Dendritic cell treated with granulocyte-macrophage colony-stimulating factor and Interleukin-4, amounts not matched to agents 40 ng/mL and 50 ng/mL, for 4 days (primary cell): Measurements from ENCODE around the gene KNOP1.

Experiments used
- H3K27ac Mint-ChIP-seq: one replicate; pipeline ENCODE4 v1.8.0; 2022; ENCODE audit warnings: mild to moderate bottlenecking, mixed read lengths
- H3K27me3 Mint-ChIP-seq: one replicate; pipeline ENCODE4 v1.8.0; 2022; ENCODE audit warnings: mild to moderate bottlenecking, mixed read lengths
- H3K36me3 Mint-ChIP-seq: one replicate; pipeline ENCODE4 v1.8.0; 2022; ENCODE audit warnings: low read depth, mixed read lengths
- H3K4me1 Mint-ChIP-seq: one replicate; pipeline ENCODE4 v1.8.0; 2022; ENCODE audit warnings: low read depth, mixed read lengths
- H3K4me3 Mint-ChIP-seq: one replicate; pipeline ENCODE4 v1.8.0; 2022; ENCODE audit warnings: mild to moderate bottlenecking, moderate library complexity, mixed read lengths
- H3K9me3 Mint-ChIP-seq: one replicate; pipeline ENCODE4 v1.8.0; 2022; ENCODE audit warnings: mixed read lengths
- intact Hi-C: fragments of 100-400 bp; cut with micrococcal nuclease; formaldehyde crosslinking; loops from one replicate; pipeline ENCODE4 v1.15.0; 2022

Gene KNOP1

DNA sequence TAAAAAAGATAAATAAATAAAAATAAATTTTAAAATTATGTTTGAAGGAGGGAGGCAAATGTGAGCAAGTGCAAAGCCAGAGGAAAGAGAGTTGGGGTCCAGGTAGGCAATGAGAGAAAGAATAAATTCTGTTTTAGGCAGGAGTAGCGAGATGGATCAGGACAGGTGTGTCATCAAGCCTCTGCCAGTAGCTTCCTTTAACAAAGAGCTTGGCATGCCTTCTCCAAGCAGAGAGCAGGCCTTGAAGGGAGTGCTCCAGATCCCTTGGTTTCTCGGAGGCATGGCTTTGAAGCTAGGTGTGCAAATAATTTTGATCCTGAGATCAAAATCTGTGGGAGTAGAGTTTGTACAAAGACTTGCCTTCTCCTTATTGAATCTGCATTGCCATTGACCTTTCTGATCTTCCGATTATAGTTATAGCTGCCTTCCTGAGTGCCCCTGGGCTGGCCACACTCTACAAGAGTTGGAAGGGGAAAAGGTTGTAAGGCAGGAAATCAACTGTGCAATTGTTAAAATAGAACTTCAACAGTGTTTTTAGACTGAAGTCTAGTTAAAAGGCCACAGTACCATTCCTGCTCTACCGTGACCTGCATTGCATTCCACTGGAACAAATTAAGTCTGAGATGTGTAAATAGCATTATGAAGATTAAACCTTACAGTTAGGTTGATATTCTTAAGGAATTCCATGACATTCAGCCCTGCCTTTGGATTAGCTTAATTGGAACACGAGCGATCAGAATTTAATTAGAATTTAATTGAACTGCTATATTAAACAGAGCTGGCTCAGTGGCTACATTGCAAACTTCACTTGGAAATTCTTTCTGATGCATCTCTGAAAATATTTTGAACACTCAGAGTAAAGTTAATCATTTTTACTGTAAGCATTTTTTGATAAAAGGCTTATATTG is 33.7 kb upstream of the KNOP1 start:
- intact Hi-C loops: no loop called here
- no peak overlapping the region for H3K4me3 Mint-ChIP-seq
- H3K36me3 Mint-ChIP-seq: no peaks in the 10 kb centered on the region
- no peaks in the 10 kb centered on the region for H3K4me1 Mint-ChIP-seq
- no peaks in the 10 kb centered on the region for H3K27me3 Mint-ChIP-seq
- no peaks in the 10 kb centered on the region for H3K9me3 Mint-ChIP-seq
- no peak overlapping the region for H3K27ac Mint-ChIP-seq

DNA sequence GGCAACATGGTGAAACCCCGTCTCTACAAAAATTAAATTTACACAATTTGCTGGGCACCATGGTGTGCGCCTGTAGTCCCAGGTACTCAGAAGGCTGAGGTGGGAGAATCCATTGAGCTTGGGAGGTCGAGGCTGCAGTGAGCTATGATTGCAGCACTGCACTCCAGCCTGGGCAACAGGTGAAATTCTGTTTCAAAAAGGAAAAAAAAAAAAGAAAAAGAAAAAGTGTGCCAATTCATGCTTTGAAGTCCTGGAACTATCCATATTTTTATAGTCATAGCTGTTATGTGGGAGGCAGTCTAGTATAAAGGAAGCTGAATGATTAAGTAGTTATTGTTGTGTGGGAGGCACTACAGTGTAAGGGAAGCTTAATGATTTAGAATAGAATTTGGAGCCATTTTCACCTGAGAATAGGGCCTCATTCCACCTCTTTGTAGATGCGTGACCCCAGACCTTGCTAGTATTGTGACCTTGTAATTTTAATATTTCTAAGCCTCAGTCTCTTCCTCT is 31.6 kb upstream of the KNOP1 start:
- no peak overlapping the region for H3K4me3 Mint-ChIP-seq
- intact Hi-C loops: no loop called here
- H3K9me3 Mint-ChIP-seq: no peaks in the 10 kb centered on the region
- no peaks in the 10 kb centered on the region for H3K4me1 Mint-ChIP-seq
- H3K27me3 Mint-ChIP-seq: no peaks in the 10 kb centered on the region
- no peaks in the 10 kb centered on the region for H3K36me3 Mint-ChIP-seq
- H3K27ac Mint-ChIP-seq: no peak overlapping the region

DNA sequence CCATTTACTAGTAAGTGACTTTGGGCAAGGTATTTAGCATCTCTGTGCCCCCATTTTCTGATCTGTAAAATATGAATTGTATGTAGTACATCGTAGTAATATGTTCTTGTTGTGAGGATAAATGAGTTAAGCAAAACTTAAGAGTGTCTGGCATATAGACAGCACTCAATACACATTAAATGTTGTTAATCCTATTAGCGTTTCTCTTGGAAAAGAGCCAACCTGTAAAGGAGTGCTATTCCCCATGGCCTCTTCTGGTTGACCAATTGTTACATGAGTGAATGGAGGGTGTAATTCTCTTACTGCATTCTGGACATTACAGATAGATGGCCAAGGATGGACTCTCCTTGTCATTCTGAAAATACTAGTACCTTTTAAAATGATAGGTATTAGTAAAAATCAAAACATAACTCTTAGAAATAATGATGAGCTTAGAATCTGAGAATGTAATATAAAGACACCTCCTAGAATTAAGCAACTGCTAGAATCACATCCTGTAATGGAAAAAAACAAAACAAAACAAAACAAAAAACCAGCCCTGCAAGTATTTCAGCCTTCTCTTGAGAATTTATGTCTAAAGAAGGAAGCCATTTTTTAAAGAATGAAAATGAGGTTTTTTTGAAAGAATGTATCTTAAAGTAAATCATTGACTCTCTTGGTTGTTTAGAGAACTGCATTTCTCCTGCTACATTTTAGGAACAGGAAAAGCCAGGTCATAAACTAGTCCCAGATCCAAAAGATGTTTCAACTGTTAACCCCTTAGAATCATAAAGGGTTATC is 30.6 kb upstream of the KNOP1 start:
- H3K27me3 Mint-ChIP-seq: no peaks in the 10 kb centered on the region
- H3K9me3 Mint-ChIP-seq: no peaks in the 10 kb centered on the region
- no peaks in the 10 kb centered on the region for H3K36me3 Mint-ChIP-seq
- intact Hi-C loops: no loop called here
- H3K27ac Mint-ChIP-seq: no peak overlapping the region
- no peak overlapping the region for H3K4me3 Mint-ChIP-seq
- no peaks in the 10 kb centered on the region for H3K4me1 Mint-ChIP-seq

DNA sequence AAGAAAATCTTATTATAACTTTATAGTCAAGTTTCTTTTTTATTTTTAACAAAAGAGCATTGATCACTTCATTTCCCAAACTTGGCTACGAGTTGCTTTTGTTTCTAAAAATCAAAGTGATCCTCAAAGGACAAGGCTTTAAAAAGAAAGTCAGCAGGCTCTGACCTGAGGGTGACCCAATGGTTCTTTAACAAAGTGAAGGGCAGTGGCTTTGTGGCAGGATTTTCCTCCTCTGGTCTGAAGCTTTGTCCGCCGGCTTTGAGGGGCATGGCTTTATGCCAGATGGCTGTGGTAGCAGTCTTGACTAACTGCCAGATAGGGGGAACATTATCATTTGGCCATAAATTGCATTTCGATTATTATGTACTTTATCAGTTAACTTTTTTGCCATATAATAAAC is 28.5 kb upstream of the KNOP1 start:
- H3K4me1 Mint-ChIP-seq: no peaks in the 10 kb centered on the region
- intact Hi-C loops: no loop called here
- no peaks in the 10 kb centered on the region for H3K9me3 Mint-ChIP-seq
- no peak overlapping the region for H3K4me3 Mint-ChIP-seq
- no peaks in the 10 kb centered on the region for H3K36me3 Mint-ChIP-seq
- no peaks in the 10 kb centered on the region for H3K27me3 Mint-ChIP-seq
- H3K27ac Mint-ChIP-seq: no peak overlapping the region

DNA sequence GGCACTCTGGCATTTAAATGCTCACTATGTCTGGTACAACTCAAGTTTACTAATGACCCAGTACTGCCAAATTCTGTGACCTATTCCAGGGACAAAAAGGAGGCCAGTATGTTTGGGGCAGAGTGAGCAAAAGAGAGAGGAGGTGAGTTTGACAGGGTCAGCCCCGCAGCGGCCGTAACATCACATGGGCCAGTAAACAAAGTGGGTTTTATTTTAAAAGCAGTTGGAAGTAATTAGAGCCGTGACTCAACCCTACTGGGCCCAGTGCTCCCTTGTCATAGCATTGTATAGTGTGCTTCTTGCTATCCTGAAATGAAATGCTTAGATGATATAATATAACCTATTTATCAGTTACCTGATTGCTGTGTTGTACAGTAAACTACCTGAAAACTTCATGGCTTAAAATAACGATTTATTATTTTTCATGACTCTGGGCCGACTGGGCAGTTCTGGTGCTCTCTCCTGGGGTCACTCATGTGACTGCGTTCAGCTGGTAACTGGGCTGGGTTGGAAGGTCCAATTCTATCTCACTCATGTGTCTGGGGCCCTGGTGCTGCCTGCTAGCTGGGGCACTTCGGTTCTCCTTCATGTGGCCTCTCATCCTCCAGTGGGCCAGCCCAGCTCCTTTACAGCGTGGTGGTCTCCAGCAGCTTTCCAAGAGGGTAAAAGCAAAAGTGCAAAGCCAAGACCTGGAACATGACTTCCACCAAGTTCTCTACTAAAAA is 27.4 kb upstream of the KNOP1 start:
- Mint-ChIP-seq H3K9me3 (no peaks in the 10 kb centered on the region), H3K27me3 (no peaks in the 10 kb centered on the region), H3K27ac (no peak overlapping the region), H3K36me3 (no peaks in the 10 kb centered on the region), H3K4me1 (no peaks in the 10 kb centered on the region), H3K4me3 (no peak overlapping the region)
- intact Hi-C loops: no loop called here

DNA sequence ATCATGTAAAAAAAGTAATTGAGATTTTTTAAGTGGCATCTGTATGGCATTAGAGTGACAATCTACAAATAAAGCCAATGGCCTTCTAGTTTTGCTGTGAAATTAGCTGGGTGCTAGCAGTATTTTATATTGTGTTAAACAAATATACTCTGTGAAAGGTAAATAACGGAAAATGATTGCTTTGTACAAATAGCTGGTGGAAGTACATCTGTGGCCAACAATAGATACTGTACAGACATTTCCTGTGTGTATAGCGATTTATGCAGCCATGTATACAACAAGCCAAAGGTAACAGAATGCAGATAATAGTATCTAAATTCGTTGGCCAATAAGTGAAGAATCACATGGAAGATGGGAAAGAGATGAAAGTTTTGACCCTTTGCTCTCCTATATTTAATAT is 26.6 kb upstream of the KNOP1 start:
- no peak overlapping the region for H3K27ac Mint-ChIP-seq
- intact Hi-C loops: no loop called here
- H3K27me3 Mint-ChIP-seq: no peaks in the 10 kb centered on the region
- no peaks in the 10 kb centered on the region for H3K9me3 Mint-ChIP-seq
- no peaks in the 10 kb centered on the region for H3K36me3 Mint-ChIP-seq
- H3K4me1 Mint-ChIP-seq: no peaks in the 10 kb centered on the region
- H3K4me3 Mint-ChIP-seq: no peak overlapping the region

DNA sequence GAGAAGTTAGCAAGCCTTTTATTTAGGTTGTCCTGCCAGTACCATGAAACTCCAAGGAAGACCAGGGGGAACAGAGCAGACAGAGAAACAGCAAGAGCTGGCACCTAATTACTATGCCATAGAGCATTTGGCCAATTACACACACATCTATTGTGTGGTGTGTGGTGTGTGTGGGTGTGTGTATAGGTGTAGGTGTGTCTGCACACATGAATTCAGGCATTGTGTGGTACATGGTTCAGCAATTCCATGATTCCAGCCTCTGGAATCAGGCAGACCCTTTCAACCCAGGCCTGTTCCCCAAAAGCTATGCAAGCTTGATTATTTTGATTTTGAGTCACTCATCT is 25.8 kb upstream of the KNOP1 start:
- H3K4me3 Mint-ChIP-seq: no peak overlapping the region
- no peaks in the 10 kb centered on the region for H3K36me3 Mint-ChIP-seq
- no peak overlapping the region for H3K27ac Mint-ChIP-seq
- no peaks in the 10 kb centered on the region for H3K27me3 Mint-ChIP-seq
- H3K4me1 Mint-ChIP-seq: no peaks in the 10 kb centered on the region
- H3K9me3 Mint-ChIP-seq: no peaks in the 10 kb centered on the region
- intact Hi-C loops: no loop called here

DNA sequence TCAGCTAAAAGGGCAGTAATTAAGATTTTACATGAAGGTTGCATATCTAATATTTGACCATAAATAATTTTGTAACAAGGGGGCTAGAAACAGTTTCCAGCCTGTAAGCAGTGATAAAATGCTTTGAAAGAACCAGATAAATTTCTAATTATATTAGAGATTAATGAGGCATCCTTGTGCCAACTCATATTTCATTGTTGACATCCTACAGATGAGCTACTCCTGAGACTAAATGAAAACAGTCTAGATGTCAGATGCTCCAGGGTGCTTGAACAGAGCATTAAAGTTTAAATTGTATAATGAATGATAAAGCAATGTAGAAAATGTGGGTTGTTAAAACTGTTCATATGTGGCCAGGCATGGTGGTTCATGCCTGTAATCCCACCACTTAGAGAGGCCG is 23.3 kb upstream of the KNOP1 start:
- Mint-ChIP-seq H3K4me1 (peaks cover 15% of the 10 kb centered on the region), H3K27me3 (no peaks in the 10 kb centered on the region), H3K27ac (no peak overlapping the region), H3K9me3 (no peaks in the 10 kb centered on the region), H3K36me3 (no peaks in the 10 kb centered on the region), H3K4me3 (no peak overlapping the region)
- intact Hi-C loops: no loop called here

DNA sequence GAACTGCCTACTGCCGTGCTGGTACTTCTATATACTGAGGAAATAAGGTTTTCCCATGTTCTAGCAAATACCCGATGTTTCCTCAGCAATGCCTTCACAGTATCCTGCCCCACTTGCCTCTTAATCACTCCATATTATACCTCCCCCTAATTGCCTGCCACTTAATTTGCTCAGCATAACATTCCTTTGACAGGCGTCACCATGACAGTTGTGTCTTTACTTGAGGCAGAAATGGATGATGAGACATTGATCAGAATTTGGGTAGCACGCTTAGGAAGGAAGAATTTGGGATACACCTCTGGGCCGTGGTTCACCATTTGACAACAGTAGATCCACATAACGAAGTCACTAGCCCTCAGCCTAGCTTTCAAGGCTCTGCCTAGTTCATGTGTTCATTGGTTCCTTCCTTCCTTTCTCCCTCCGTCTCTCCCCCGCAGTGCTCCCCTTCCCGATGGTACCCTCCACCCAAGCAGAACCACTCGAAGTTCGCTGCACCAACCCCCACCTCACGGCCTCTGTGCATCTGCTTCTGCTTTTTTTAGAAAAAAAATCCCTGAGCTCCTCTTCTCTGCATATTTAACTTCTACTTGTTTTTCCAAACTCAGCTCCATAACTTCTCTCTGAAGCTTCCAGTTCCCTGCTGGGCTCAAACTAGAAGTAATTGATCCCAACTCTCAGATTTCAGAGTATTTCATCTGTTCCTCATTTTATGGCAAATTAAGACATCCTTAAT is 19.4 kb upstream of the KNOP1 start:
- Mint-ChIP-seq H3K4me1 (peaks cover 15% of the 10 kb centered on the region), H3K4me3 (no peak overlapping the region), H3K9me3 (no peaks in the 10 kb centered on the region), H3K27me3 (no peaks in the 10 kb centered on the region), H3K27ac (peak overlapping the region; percentile 63), H3K36me3 (no peaks in the 10 kb centered on the region)
- intact Hi-C loops: no loop called here

DNA sequence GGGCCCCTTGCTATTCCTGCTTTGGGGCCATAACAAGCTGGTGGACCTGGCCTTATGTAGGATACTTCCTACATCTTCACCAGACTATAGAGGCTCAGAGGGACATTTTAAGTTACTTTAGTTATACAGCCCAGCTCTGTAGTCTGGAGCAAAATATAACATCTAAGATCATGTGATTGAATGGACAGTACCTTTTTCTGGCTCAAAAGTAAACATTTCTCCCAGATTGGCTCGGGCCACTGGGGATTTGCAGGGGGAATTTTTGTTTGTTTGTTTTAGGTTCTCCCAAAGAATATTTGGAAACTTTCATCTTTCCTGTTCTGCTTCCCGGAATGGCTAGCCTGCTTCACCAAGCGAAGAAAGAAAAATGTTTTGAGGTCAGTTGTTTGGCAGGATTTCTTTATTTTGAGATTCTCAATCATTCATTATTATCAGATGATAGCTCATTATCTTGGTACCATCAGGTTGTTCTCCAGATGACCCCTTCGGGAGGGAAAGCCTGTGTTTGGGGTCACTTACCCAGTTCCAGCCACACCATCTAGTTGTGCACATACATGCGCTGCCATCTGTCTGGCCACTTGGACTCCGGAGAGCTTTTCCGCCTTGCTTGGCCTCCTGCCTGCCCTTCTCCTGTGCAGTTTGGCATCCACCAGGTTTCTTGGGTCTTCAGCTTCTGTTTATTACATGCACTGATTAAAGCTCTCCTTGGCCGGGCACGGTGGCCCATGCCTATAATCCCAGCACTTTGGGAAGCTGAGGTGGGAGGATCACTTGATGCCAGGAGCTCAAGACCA is 17.2 kb upstream of the KNOP1 start:
- no peak overlapping the region for H3K4me3 Mint-ChIP-seq
- peaks cover 15% of the 10 kb centered on the region for H3K4me1 Mint-ChIP-seq
- H3K27me3 Mint-ChIP-seq: no peaks in the 10 kb centered on the region
- intact Hi-C loops: no loop called here
- H3K36me3 Mint-ChIP-seq: no peaks in the 10 kb centered on the region
- no peak overlapping the region for H3K27ac Mint-ChIP-seq
- H3K9me3 Mint-ChIP-seq: no peaks in the 10 kb centered on the region

DNA sequence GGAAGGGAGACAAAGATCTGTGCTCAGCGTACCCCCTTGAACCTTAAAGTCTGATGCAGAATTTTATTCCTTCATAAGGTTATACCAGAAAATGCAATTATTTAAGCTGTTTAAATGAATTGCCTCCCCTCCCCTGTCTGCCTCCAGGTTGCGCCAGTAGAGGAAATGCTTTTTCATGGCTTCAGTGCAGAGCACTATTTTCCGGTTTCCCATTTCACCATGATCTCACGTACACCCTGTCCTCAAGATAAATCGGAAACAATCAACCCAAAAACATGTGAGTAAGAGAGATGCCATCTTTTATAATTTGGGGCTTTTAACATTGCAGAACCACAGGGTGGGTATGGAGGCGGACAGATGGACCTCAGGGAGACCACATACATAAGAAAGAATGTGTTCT is 15.5 kb upstream of the KNOP1 start:
- no peaks in the 10 kb centered on the region for H3K9me3 Mint-ChIP-seq
- no peaks in the 10 kb centered on the region for H3K36me3 Mint-ChIP-seq
- no peaks in the 10 kb centered on the region for H3K27me3 Mint-ChIP-seq
- intact Hi-C loops: no loop called here
- no peak overlapping the region for H3K27ac Mint-ChIP-seq
- no peak overlapping the region for H3K4me3 Mint-ChIP-seq
- H3K4me1 Mint-ChIP-seq: peaks cover 15% of the 10 kb centered on the region

DNA sequence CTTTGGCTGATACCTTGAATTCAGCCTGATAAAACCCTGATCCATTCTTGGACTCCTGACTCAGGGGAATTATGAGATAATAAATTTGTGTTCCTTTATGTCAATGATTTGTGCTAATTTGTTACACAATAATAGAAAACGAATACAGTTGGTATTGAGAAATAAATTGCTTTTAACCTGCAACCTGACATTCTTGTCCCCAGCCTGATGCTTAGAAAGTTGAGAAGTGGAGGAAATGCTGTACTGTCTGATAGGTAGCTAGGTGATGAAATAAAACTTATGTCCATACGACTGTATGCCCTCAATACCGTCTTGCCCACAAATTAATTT is 10.6 kb upstream of the KNOP1 start:
- Mint-ChIP-seq H3K27me3 (no peaks in the 10 kb centered on the region), H3K36me3 (no peaks in the 10 kb centered on the region)
- intact Hi-C loops: no loop called here

DNA sequence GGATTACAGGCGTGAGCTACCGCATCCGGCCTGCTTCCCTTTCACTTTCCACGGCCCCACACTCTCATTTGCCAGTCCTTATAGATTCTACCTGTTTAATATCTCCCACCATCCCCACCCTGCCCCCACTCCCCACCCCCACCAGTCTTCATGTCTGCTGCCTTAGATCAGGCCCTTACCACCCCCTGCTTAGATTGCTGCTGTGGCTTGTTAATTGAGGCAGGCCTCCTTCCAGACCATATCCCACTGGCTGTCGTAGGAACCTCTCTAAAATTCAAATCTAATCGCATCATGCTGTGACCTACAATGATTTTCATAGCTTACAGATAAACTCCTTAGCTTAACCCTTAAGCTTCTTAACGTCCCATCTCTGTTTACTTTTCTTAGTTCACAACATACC is 5.0 kb upstream of the KNOP1 start:
- H3K4me1 Mint-ChIP-seq: peaks cover 6% of the 10 kb centered on the region
- no peaks in the 10 kb centered on the region for H3K9me3 Mint-ChIP-seq
- H3K27me3 Mint-ChIP-seq: no peaks in the 10 kb centered on the region
- H3K27ac Mint-ChIP-seq: no peak overlapping the region
- peaks cover 3% of the 10 kb centered on the region for H3K36me3 Mint-ChIP-seq
- intact Hi-C loops: no loop called here
- no peak overlapping the region for H3K4me3 Mint-ChIP-seq

More for the DNA sequence above, 10.6 kb upstream of the KNOP1 start:
- no peak overlapping the region for H3K27ac Mint-ChIP-seq
- H3K4me1 Mint-ChIP-seq: no peaks in the 10 kb centered on the region
- no peaks in the 10 kb centered on the region for H3K9me3 Mint-ChIP-seq
- no peak overlapping the region for H3K4me3 Mint-ChIP-seq
